Endothelial cell of umbilical vein (primary cell): Measurements from ENCODE around the gene ZFHX2. TPM values are rescaled to one million over a fixed set of nuclear protein-coding genes. Genes with fewer than 3 reads are reported as not detected.

Experiments
- BruUV-seq: library from RNA; stranded (reverse); fragments of 400-500 nt; replicated peaks from 2 replicates; lab custom pipeline; 2021; lab: Mats Ljungman, UMichigan
- CTCF ChIA-PET: fragments of 300-600, 350-600 bp; sonication (Branson Sonifier 250); formaldehyde crosslinking; loops from one replicate; lab custom pipeline; 2021; ENCODE audit warnings: antibody characterized with exemption, inconsistent platforms; lab: Charles Lee
- POLR2A ChIA-PET: fragments of 300-600, 350-600 bp; sonication (Branson Sonifier 250); formaldehyde crosslinking; loops from one replicate; lab custom pipeline; 2021; ENCODE audit warnings: antibody characterized with exemption, inconsistent platforms; lab: Charles Lee
- DNase-seq: peaks from one replicate; pipeline ENCODE4 v3.0.0-alpha.2; 2011; ENCODE audit warnings: low read depth, low spot score
- FAIRE-seq: peaks from 2 replicates; lab custom pipeline; 2011; peaks lifted over from hg19 to GRCh38; lab: Jason Lieb, UNC
- H2AFZ ChIP-seq: 2 replicates; pipeline ENCODE4 v1.6.0; 2012; ENCODE audit warnings: low read depth, low read length, control low read depth, inconsistent platforms
- H3K27ac ChIP-seq: 2 replicates; pipeline ENCODE4 v1.5.1; 2011; ENCODE audit warnings: low read depth, mild to moderate bottlenecking, control low read depth, low read length, moderate library complexity; ENCODE audit not compliant: insufficient read depth
- H3K27me3 ChIP-seq, 2 experiments: 2 replicates each; pipeline versions ENCODE4 v1.6.0 to v1.6.1; 2011; ENCODE audit warnings: low read length in 2 of 2, mixed read lengths in 1 of 2; ENCODE audit not compliant: control insufficient read depth in 2 of 2, insufficient read depth in 2 of 2
- H3K36me3 ChIP-seq, 2 experiments: 2 replicates in 1 of 2; 3 replicates in 1 of 2; pipeline ENCODE4 v1.5.1; 2011; ENCODE audit warnings: low read length in 2 of 2, mild to moderate bottlenecking in 1 of 2, moderate library complexity in 1 of 2; ENCODE audit not compliant: control insufficient read depth in 2 of 2, insufficient read depth in 2 of 2; ENCODE audit errors: extremely low read depth in 1 of 2
- H3K4me1 ChIP-seq: 3 replicates; pipeline ENCODE4 v1.5.1; 2011; ENCODE audit warnings: mild to moderate bottlenecking, low read length; ENCODE audit not compliant: control insufficient read depth, insufficient read depth; ENCODE audit errors: extremely low read depth
- H3K4me2 ChIP-seq: 2 replicates; pipeline ENCODE4 v1.6.1; 2011; ENCODE audit warnings: low read length, control low read depth, mixed read lengths; ENCODE audit not compliant: insufficient read depth
- H3K4me3 ChIP-seq, 3 experiments: fragments of 200-600 bp in 1 of 3; sonication (generic), shearing (Covaris generic) in 1 of 3; replicated peaks in 1 of 3; 2 replicates each; pipeline ENCODE4 v1.5.1; 2011 to 2016; ENCODE audit warnings: control low read depth in 3 of 3, low read length in 3 of 3, mild to moderate bottlenecking in 2 of 3, inconsistent platforms in 1 of 3, low read depth in 1 of 3, moderate library complexity in 1 of 3; ENCODE audit not compliant: insufficient read depth in 1 of 3
- H3K79me2 ChIP-seq: 2 replicates; pipeline ENCODE4 v1.6.0; 2012; ENCODE audit warnings: low read length, inconsistent platforms; ENCODE audit not compliant: control insufficient read depth, insufficient read depth
- H3K9ac ChIP-seq: replicated peaks from 2 replicates; pipeline ENCODE3; 2011; ENCODE audit warnings: low read length, control low read depth; ENCODE audit not compliant: insufficient read depth; ENCODE audit errors: extremely low read depth
- H3K9me1 ChIP-seq: replicated peaks from 3 replicates; pipeline ENCODE4 v1.6.0; 2011; ENCODE audit warnings: mild to moderate bottlenecking, low read length; ENCODE audit not compliant: control insufficient read depth, insufficient read depth; ENCODE audit errors: extremely low read depth
- H3K9me3 ChIP-seq: replicated peaks from 2 replicates; pipeline ENCODE4 v1.5.1; 2012; ENCODE audit warnings: low read length, inconsistent platforms; ENCODE audit not compliant: control insufficient read depth, insufficient read depth
- H4K20me1 ChIP-seq: replicated peaks from 2 replicates; pipeline ENCODE3; 2011; ENCODE audit warnings: mild to moderate bottlenecking, low read length; ENCODE audit not compliant: control insufficient read depth, insufficient read depth; ENCODE audit errors: extremely low read depth
- EZH2 ChIP-seq: IDR thresholded peaks from 2 replicates; pipeline ENCODE4 v1.6.1; 2012; ENCODE audit warnings: borderline replicate concordance, low read depth, mild to moderate bottlenecking, moderate library complexity, low read length, inconsistent platforms; ENCODE audit not compliant: severe bottlenecking
- FOS ChIP-seq: IDR thresholded peaks from 2 replicates; pipeline ENCODE4 v1.6.1; 2011; ENCODE audit warnings: mild to moderate bottlenecking, low read length, moderate library complexity, borderline replicate concordance; ENCODE audit not compliant: insufficient read depth
- GATA2 ChIP-seq: IDR thresholded peaks from 2 replicates; pipeline ENCODE4 v1.7.0; 2011; ENCODE audit warnings: low read depth, mild to moderate bottlenecking, moderate library complexity, mixed read lengths, low read length; ENCODE audit not compliant: insufficient read length, insufficient read depth
- JUN ChIP-seq: IDR thresholded peaks from 2 replicates; pipeline ENCODE4 v1.6.1; 2011; ENCODE audit warnings: borderline replicate concordance, low read depth; ENCODE audit not compliant: insufficient read length, insufficient read depth
- MAX ChIP-seq: IDR thresholded peaks from 2 replicates; pipeline ENCODE4 v1.6.1; 2011; ENCODE audit not compliant: insufficient read depth, insufficient read length
- MYC ChIP-seq: IDR thresholded peaks from one replicate; pipeline ENCODE4 v1.6.1; 2011; ENCODE audit warnings: mild to moderate bottlenecking, low read depth, low read length
- POLR2A ChIP-seq: IDR thresholded peaks from 2 replicates; pipeline ENCODE4 v1.6.1; 2012; ENCODE audit warnings: low read depth, mild to moderate bottlenecking, control low read depth, low read length
- POLR2AphosphoS5 ChIP-seq: IDR thresholded peaks from 2 replicates; pipeline ENCODE4 v1.6.1; 2012; ENCODE audit warnings: low read depth, mild to moderate bottlenecking, control low read depth, low read length, moderate library complexity; ENCODE audit not compliant: insufficient read depth
- dilution Hi-C: fragments of 300-500 bp; cut with MboI; formaldehyde crosslinking; loops from one replicate; pipeline ENCODE4 v1.15.0; 2019; ENCODE audit warnings: low sequenced_read_pairs; ENCODE audit not compliant: extremely low pct_ligation_motif_present
- intact Hi-C: fragments of 100-400 bp; cut with micrococcal nuclease; formaldehyde crosslinking; loops from one replicate; pipeline ENCODE4 v1.10.0; 2022
- polyA plus RNA-seq, 4 experiments: library from polyadenylated mRNA; depleted of rRNA in 3 of 4; stranded (reverse) in 3 of 4; unstranded in 1 of 4; fragments of >200 nt; gene quantifications; 2 replicates each; pipeline versions ENCODE4 v1.2.1 to v1.2.3, GENCODE V29; 2011 to 2012; ENCODE audit warnings: missing spikeins in 1 of 4
- total RNA-seq: library from RNA; stranded (reverse); gene quantifications from 2 replicates; pipeline ENCODE4 v1.2.3, GENCODE V29; 2021
- TF ChIP-seq, protein P1 (sequence below), 2 donors: IDR thresholded peaks; 1 replicate in 1 of 2; 2 replicates in 1 of 2; pipeline ENCODE4 v1.5.1; 2011; ENCODE audit warnings: low read length in 2 of 2, mild to moderate bottlenecking in 2 of 2, moderate library complexity in 2 of 2, control low read depth in 1 of 2, inconsistent platforms in 1 of 2, low read depth in 1 of 2; ENCODE audit not compliant: insufficient read depth in 1 of 2; ENCODE audit errors: extremely low read depth in 1 of 2

The ZFHX2 gene
- total and polyA plus RNA-seq, 2 donors (not counting 3 experiments of a cell fraction or from before 2014, with no cell fraction given) = 0.25 to 2.3 TPM

DNA sequence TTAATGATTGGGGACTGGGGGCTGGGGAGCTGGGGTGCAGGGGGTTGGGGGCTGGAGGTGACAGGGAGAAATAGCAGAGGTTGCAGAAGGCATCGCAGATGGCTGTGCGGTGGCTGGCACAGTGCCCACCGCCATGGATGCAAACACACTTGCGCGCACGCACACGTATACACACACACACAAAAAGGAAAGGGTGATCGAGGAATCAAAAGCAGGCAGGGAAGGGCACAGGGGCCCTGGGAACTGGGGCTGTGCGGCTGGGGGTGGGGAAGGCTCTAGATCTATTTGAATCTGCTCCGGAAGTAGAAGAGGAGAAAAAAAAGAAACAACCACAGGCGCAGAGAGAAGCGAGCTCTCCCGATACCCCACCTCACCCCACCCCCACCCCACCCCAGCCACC lies 39.4 kb downstream of the ZFHX2 start:
- Histone ChIP-seq H3K4me1 (no peaks in the 10 kb centered on the region), H3K4me2 (no peak overlapping the region), H2AFZ (no peak overlapping the region), H3K9ac (no peak overlapping the region), H3K79me2 (no peaks in the 10 kb centered on the region), H3K4me3 (no peak overlapping the region), H3K9me1 (no peaks in the 10 kb centered on the region), H3K36me3 (no peaks in the 10 kb centered on the region), H3K9me3 (no peaks in the 10 kb centered on the region), H3K27ac (no peak overlapping the region), H3K27me3 (no peaks in the 10 kb centered on the region), H4K20me1 (no peaks in the 10 kb centered on the region)
- DNase-seq (no peak), FAIRE-seq (no peak)
- intact Hi-C loops (no loop called here), dilution Hi-C loops (no loop called here)
- BruUV-seq = no TSS peak
- TF ChIP-seq MAX (no peak), POLR2A (no peak), FOS (no peak), MYC (no peak), EZH2 (no peak), JUN (no peak), GATA2 (no peak), POLR2AphosphoS5 (no peak)
- TF ChIP-seq, protein P1, sequence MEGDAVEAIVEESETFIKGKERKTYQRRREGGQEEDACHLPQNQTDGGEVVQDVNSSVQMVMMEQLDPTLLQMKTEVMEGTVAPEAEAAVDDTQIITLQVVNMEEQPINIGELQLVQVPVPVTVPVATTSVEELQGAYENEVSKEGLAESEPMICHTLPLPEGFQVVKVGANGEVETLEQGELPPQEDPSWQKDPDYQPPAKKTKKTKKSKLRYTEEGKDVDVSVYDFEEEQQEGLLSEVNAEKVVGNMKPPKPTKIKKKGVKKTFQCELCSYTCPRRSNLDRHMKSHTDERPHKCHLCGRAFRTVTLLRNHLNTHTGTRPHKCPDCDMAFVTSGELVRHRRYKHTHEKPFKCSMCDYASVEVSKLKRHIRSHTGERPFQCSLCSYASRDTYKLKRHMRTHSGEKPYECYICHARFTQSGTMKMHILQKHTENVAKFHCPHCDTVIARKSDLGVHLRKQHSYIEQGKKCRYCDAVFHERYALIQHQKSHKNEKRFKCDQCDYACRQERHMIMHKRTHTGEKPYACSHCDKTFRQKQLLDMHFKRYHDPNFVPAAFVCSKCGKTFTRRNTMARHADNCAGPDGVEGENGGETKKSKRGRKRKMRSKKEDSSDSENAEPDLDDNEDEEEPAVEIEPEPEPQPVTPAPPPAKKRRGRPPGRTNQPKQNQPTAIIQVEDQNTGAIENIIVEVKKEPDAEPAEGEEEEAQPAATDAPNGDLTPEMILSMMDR (IDR thresholded peaks at IDR 0.05; ENCODE audit: extremely low read depth in 1 of 2, insufficient read depth in 1 of 2, low read depth in 1 of 2, low read length in 2 of 2) = no peak
- ChIA-PET POLR2A (no interaction called here), CTCF (interaction anchor here (1.6 kb wide), 1 partner anchor 16 kb away, joined by 3 read pairs; no protein-coding TSS in a partner anchor)
